SK-N-SH (cell line): ENCODE measurements around the gene THADA.

ENCODE experiments used
- CTCF ChIP-seq: fragments of 200-600 bp; sonication (generic); IDR thresholded peaks from 2 replicates; pipeline ENCODE4 v1.6.1; 2017; ENCODE audit warnings: antibody characterized with exemption, mild to moderate bottlenecking, moderate library complexity
- GABPA ChIP-seq: IDR thresholded peaks from 2 replicates; pipeline ENCODE4 v1.4.0; 2012; ENCODE audit warnings: low read depth, mild to moderate bottlenecking
- MAX ChIP-seq: IDR thresholded peaks from 2 replicates; pipeline ENCODE4 v1.4.0; 2012; ENCODE audit warnings: low read depth
- MXI1 ChIP-seq: IDR thresholded peaks from 2 replicates; pipeline ENCODE4 v1.6.1; 2012; ENCODE audit warnings: mild to moderate bottlenecking, low read depth, low read length, improper control_type of control experiment
- NFIC ChIP-seq: IDR thresholded peaks from 2 replicates; pipeline ENCODE4 v1.4.0; 2012; ENCODE audit warnings: borderline replicate concordance
- POLR2AphosphoS5 ChIP-seq: IDR thresholded peaks from 2 replicates; pipeline ENCODE4 v1.6.1; 2012; ENCODE audit warnings: low read depth, low read length
- RAD21 ChIP-seq: IDR thresholded peaks from 2 replicates; pipeline ENCODE4 v1.6.1; 2012; ENCODE audit warnings: mild to moderate bottlenecking, low read length
- RCOR1 ChIP-seq: fragments of 150-350 bp; IDR thresholded peaks from 2 replicates; pipeline ENCODE4 v1.6.1; 2017; ENCODE audit warnings: antibody characterized with exemption, low read length
- REST ChIP-seq: IDR thresholded peaks from 2 replicates; pipeline ENCODE4 v1.6.1; 2012; ENCODE audit warnings: mild to moderate bottlenecking, low read depth, low read length, moderate library complexity
- RFX5 ChIP-seq: IDR thresholded peaks from 2 replicates; pipeline ENCODE4 v1.6.1; 2012; ENCODE audit warnings: mild to moderate bottlenecking, improper control_type of control experiment, low read length
- TAF1 ChIP-seq: IDR thresholded peaks from 2 replicates; pipeline ENCODE4 v1.6.1; 2012; ENCODE audit warnings: low read depth, mild to moderate bottlenecking, low read length, moderate library complexity, borderline replicate concordance
- YY1 ChIP-seq: IDR thresholded peaks from 2 replicates; pipeline ENCODE4 v1.4.0; 2012; ENCODE audit warnings: low read depth, mild to moderate bottlenecking
- ZBTB33 ChIP-seq: IDR thresholded peaks from 2 replicates; pipeline ENCODE4 v1.4.0; 2012; ENCODE audit warnings: low read depth, borderline replicate concordance

- TF ChIP-seq YY1 = no peak
- TF ChIP-seq GABPA = no peak
- TF ChIP-seq CTCF = no peak
- no peak for TF ChIP-seq TAF1
- TF ChIP-seq RCOR1 = no peak
- no peak for TF ChIP-seq MXI1
- no peak for TF ChIP-seq MAX
- TF ChIP-seq ZBTB33 = no peak
- no peak for TF ChIP-seq REST
- no peak for TF ChIP-seq POLR2AphosphoS5
- no peak for TF ChIP-seq RAD21
- no peak for TF ChIP-seq RFX5
- no peak for TF ChIP-seq NFIC
Observed at GRCh38 chr2:43270461-43270860, 325.4 kb downstream of the THADA start.
